HG03521 (cell line): ENCODE results near the gene GBX2.

Experiments
- ATAC-seq: cut with Tn5 transposase; IDR thresholded peaks from one replicate; pipeline ENCODE4 v1.9.1; 2021; ENCODE audit warnings: mild to moderate bottlenecking, moderate library complexity; ENCODE audit not compliant: unreplicated experiment

Gene GBX2

GRCh38 chr2:236184701-236185100 is 16.5 kb upstream of the GBX2 start:
- ATAC-seq, result no peak

GRCh38 chr2:236180831-236181453 is 12.8 kb upstream of the GBX2 start:
- ATAC-seq, result no peak

DNA sequence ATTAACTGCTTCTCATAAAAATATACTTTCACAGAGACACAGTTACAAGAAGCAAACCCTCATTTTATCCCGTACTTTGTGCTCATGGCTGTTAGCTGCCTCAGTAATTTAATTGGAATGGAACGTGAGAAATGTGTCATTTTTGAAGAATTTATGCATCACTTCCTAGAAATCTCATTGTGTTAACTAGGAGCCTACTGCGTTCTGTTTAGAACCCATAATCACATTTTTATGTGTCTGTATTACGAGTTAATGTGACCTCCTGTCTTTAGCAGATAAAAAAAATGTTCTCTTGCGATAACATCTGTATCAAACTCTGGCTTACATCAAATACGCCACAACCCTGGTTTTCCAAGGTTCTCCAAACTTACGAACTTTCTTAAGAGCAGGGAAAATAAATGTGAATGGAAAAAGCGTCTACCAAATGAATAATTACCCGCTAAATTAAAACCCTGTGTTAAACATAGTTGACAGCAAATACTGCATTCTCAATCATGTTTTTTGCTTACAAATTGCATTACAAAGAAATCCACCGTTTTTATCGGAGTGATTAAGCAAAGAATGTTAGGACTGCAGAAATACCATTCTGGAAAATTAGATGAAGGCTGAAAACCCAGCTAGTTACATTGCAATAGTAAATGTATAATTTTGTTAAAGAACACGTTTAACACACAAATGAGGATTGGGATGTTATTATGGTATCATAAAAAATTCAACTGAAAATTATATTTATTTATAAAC is 12.1 kb upstream of the GBX2 start:
- no peak for ATAC-seq

- no peak for ATAC-seq
These were observed 11.3 kb upstream of the GBX2 start for GRCh38 chr2:236179236-236180075.

GRCh38 chr2:236178890-236179235 is 10.7 kb upstream of the GBX2 start:
- no peak for ATAC-seq

GRCh38 chr2:236177967-236178889 is 10.0 kb upstream of the GBX2 start:
- no peak for ATAC-seq

GRCh38 chr2:236177604-236177966 is 9.4 kb upstream of the GBX2 start:
- ATAC-seq, result no peak

GRCh38 chr2:236176951-236177350 is 8.8 kb upstream of the GBX2 start:
- no peak for ATAC-seq

DNA sequence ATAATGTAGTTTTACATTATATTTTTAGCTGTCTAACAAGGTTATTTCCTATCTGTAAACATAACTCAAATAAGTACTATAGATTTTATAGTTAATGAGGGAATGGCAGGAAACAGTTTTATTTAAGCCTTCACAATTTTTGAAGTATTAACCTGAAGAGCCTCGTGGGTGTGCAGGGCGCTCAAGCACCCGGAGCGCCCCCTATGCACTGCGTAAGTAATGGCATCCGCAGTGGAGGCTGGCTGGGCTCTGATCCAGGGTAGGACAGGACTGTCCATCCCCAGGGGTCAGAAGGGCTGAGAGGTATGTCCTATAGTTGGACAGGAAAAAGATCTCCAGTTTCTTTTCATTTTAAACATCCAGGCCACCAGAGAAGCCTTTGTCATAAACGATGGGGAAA is 8.2 kb upstream of the GBX2 start:
- ATAC-seq, result no peak

DNA sequence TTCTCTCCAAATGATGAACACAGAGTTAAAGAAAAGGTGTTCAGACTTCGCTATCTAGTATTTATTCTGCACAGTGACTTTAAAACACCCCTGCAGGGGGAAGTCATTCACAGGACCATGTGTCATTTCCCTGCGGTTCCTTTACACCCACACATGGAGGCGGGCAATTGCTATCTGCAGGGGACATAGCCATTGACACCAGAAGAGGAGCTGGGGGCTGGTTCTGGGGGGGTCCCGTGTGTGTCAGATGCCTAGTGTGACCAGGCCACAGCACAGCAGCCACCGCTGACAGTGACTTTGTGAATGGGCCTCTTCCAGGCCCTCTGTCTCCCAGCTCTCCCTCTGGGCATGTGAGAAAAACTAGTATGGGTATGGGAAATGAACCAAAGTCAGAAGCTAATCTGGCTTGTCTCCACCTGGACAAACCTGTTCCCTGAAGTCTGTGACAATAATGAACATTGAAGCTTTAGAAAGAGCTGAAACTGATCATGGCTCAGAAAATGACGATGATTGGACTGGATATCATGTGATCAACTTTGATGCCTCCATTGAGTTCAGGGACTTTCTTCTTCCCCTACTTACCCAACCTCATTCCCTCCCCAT is 7.5 kb upstream of the GBX2 start:
- no peak for ATAC-seq

- ATAC-seq, result no peak
These were observed 5.8 kb upstream of the GBX2 start for GRCh38 chr2:236173729-236174607.

- ATAC-seq, result no peak
These were observed 5.0 kb upstream of the GBX2 start for GRCh38 chr2:236173036-236173728.

DNA sequence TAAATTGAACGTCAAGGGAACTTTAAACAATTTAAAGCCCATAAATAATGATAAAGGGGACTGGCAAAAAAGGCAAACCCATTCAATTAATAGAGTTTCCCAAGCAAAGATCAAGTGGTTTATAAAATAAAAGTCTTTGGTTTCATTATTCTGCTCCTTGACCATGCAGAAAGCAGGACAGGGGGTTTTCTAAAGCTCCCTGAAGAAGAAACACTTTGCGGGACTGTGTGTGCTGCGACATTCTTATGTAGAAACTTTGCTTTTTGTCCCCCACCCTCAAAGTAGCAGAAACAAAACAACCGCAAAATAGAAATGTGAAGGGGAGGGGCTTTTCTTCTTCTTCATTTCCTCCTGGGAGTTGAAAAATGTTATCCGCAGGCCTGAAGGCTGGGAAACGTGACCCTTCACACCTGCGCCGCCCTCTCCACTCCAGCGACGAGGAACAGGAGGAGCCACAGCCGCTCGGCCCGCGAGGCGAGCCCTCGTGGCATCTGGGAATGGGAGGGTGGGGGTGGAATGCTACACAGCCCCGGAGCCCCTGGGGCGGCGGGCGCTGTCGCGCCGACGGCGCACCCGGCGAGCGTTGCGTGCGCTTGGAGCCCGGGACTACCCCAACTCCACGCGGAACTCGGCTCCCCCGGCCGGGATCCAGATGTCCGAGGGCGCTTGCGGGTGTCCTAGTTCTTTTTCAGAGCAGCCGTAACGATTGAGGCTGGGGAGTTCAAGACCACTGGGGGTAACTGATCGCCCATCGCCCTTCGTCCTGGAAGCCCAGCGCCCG is 4.3 kb upstream of the GBX2 start:
- ATAC-seq, result no peak

DNA sequence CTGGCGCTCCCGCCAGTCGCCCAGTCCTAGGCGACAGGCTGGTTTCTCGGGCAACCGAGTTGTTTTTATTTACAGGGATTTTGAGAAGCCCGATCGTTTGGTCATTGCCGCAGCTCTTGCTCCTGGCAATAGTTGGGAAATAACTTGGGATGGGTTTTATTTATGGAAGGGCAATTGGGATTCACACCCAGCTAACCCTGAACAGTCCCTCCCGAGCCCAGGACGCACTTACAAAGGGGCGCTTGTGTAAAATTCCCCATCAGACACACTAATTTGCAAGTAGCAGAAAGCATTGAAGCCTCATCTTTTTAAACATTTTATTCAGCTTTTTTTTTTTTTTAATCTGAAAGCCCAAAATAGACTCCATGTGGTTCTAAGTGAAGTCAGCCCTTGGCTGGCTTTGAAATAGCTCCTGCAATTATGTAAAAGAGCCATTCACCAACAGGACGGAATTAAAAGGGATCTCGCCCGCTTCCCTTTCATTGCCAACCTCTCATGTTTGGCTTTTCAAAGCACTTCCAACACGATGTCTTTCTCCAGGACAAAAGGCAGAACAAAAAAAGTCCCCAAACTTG is 3.6 kb upstream of the GBX2 start:
- ATAC-seq, result no peak

GRCh38 chr2:236171181-236171679 is 3.0 kb upstream of the GBX2 start:
- ATAC-seq, result no peak

- no peak for ATAC-seq
These were observed 2.5 kb upstream of the GBX2 start for GRCh38 chr2:236170590-236171165.
